BE2C (cell line): ENCODE data around the gene DNAH8.

ENCODE experiments used
- DNase-seq: peaks from one replicate; pipeline ENCODE4 v3.0.0-alpha.2; 2020
- H3K27me3 ChIP-seq: fragments of 250-450 bp; sonication (Bioruptor Pico); 2 replicates; pipeline ENCODE4 v1.5.1; 2020; ENCODE audit warnings: mild to moderate bottlenecking
- H3K36me3 ChIP-seq: fragments of 250-450 bp; sonication (Bioruptor Pico); 2 replicates; pipeline ENCODE4 v1.5.1; 2020; ENCODE audit warnings: mild to moderate bottlenecking
- H3K4me1 ChIP-seq: fragments of 250-450 bp; sonication (Bioruptor Pico); 2 replicates; pipeline ENCODE4 v1.5.1; 2020
- H3K4me3 ChIP-seq: 2 replicates; pipeline ENCODE4 v1.5.1; 2011; ENCODE audit warnings: low read depth, low read length
- H3K9me3 ChIP-seq: fragments of 250-450 bp; sonication (Bioruptor Pico); 2 replicates; pipeline ENCODE4 v1.5.1; 2020
- CTCF ChIP-seq: IDR thresholded peaks from 2 replicates; pipeline ENCODE4 v1.5.1; 2012; ENCODE audit warnings: mild to moderate bottlenecking, low read depth, low read length

The DNAH8 gene

GRCh38 chr6:38818691-38819090, 103.6 kb downstream of the DNAH8 start:
- Histone ChIP-seq H3K9me3 (no peaks in the 10 kb centered on the region), H3K4me1 (no peaks in the 10 kb centered on the region), H3K27me3 (peaks cover 10% of the 10 kb centered on the region), H3K4me3 (no peak overlapping the region), H3K36me3 (no peaks in the 10 kb centered on the region)
- DNase-seq: no peak
- TF ChIP-seq CTCF: no peak

GRCh38 chr6:38822963-38823362, 107.9 kb downstream of the DNAH8 start:
- Histone ChIP-seq H3K9me3 (no peaks in the 10 kb centered on the region), H3K27me3 (peaks cover 10% of the 10 kb centered on the region), H3K4me3 (no peak overlapping the region), H3K4me1 (no peaks in the 10 kb centered on the region), H3K36me3 (no peaks in the 10 kb centered on the region)
- TF ChIP-seq CTCF: no peak
- DNase-seq: no peak

GRCh38 chr6:38824243-38824894, 109.3 kb downstream of the DNAH8 start:
- H3K4me1 ChIP-seq: no peaks in the 10 kb centered on the region
- H3K27me3 ChIP-seq: peaks cover 5% of the 10 kb centered on the region
- DNase-seq: no peak
- no peak for TF ChIP-seq CTCF
- H3K36me3 ChIP-seq: no peaks in the 10 kb centered on the region
- no peak overlapping the region for H3K4me3 ChIP-seq
- H3K9me3 ChIP-seq: no peaks in the 10 kb centered on the region

- Histone ChIP-seq H3K4me3 (no peak overlapping the region), H3K27me3 (no peaks in the 10 kb centered on the region), H3K4me1 (no peaks in the 10 kb centered on the region), H3K36me3 (no peaks in the 10 kb centered on the region), H3K9me3 (no peaks in the 10 kb centered on the region)
- no peak for DNase-seq
- no peak for TF ChIP-seq CTCF
These were observed 111.9 kb downstream of the DNAH8 start for GRCh38 chr6:38827024-38827423.

GRCh38 chr6:38831865-38832264, 116.8 kb downstream of the DNAH8 start:
- Histone ChIP-seq H3K4me3 (no peak overlapping the region), H3K27me3 (no peaks in the 10 kb centered on the region), H3K36me3 (no peaks in the 10 kb centered on the region), H3K4me1 (no peaks in the 10 kb centered on the region), H3K9me3 (no peaks in the 10 kb centered on the region)
- DNase-seq: no peak
- no peak for TF ChIP-seq CTCF

- H3K36me3 ChIP-seq: no peaks in the 10 kb centered on the region
- no peaks in the 10 kb centered on the region for H3K4me1 ChIP-seq
- no peak for TF ChIP-seq CTCF
- H3K9me3 ChIP-seq: no peaks in the 10 kb centered on the region
- no peak overlapping the region for H3K4me3 ChIP-seq
- no peaks in the 10 kb centered on the region for H3K27me3 ChIP-seq
- DNase-seq: no peak
These were observed 118.2 kb downstream of the DNAH8 start for GRCh38 chr6:38833320-38833719.
